HUES48 (cell line): ENCODE measurements around the gene CAPN9.

ENCODE experiments used
- H3K27ac ChIP-seq: one replicate; pipeline ENCODE4 v1.7.0; 2013; ENCODE audit warnings: low read depth, low read length, inconsistent platforms
- H3K27me3 ChIP-seq: 2 replicates; pipeline ENCODE4 v1.6.1; 2013; ENCODE audit warnings: mild to moderate bottlenecking, low read length; ENCODE audit not compliant: control insufficient read depth, insufficient read depth
- H3K36me3 ChIP-seq: 2 replicates; pipeline ENCODE4 v1.6.1; 2013; ENCODE audit warnings: low read length; ENCODE audit not compliant: control insufficient read depth, insufficient read depth
- H3K4me1 ChIP-seq: 2 replicates; pipeline ENCODE4 v1.6.1; 2013; ENCODE audit warnings: mild to moderate bottlenecking, low read length; ENCODE audit not compliant: control insufficient read depth, insufficient read depth
- H3K4me3 ChIP-seq: 2 replicates; pipeline ENCODE4 v1.5.1; 2013; ENCODE audit warnings: mild to moderate bottlenecking, low read depth, low read length
- H3K9ac ChIP-seq: 2 replicates; pipeline ENCODE4 v1.6.1; 2013; ENCODE audit warnings: mild to moderate bottlenecking, low read depth, low read length, moderate library complexity
- H3K9me3 ChIP-seq: 2 replicates; pipeline ENCODE4 v1.6.1; 2013; ENCODE audit warnings: low read length; ENCODE audit not compliant: control insufficient read depth, insufficient read depth

The CAPN9 gene

DNA sequence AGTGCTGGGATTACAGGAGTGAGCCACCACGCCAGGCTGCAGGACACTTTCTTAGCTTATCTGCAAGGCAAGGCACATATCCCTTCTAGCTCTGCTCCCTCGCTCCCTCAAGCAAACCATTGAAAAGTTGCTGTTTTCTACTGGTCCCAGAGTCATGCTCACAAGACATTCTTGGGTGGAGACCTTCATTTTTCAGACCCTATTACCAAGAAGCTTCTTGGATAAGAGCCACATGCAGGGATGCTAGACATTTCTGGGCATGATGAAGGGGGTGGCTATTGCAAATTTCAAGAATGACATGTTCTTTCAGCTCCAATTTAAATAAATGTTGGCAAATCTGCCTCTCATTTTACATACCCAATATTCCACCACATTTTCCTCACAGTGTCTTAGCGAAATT is 33.9 kb downstream of the CAPN9 start:
- H3K4me3 ChIP-seq = no peak overlapping the region
- H3K9ac ChIP-seq = no peak overlapping the region
- H3K27me3 ChIP-seq = peaks cover 70% of the 10 kb centered on the region
- H3K27ac ChIP-seq = no peak overlapping the region
- H3K9me3 ChIP-seq = no peaks in the 10 kb centered on the region
- H3K4me1 ChIP-seq = peaks cover 24% of the 10 kb centered on the region
- H3K36me3 ChIP-seq = no peaks in the 10 kb centered on the region

DNA sequence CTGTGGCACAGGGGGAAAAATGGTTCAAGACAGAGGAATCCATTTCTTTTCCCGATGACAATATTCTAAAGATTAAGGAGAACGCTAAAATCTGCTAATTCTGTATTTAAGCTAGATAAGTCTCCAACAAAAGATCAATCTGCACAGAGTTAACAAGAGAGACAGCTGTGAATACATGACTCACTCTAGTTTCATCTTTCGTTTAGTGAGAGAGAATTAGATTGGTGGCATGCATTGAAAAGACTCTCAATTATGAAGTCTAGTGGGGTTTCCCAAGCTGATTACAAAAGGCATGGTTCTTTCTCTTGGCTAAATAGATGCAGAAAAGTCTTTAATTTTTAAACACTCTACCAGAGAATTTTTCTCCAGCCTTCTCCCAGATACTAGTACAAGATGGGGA is 34.4 kb downstream of the CAPN9 start:
- Histone ChIP-seq H3K4me3 (no peak overlapping the region), H3K4me1 (peaks cover 24% of the 10 kb centered on the region), H3K36me3 (no peaks in the 10 kb centered on the region), H3K9ac (no peak overlapping the region), H3K27ac (no peak overlapping the region), H3K27me3 (peaks cover 75% of the 10 kb centered on the region), H3K9me3 (no peaks in the 10 kb centered on the region)

DNA sequence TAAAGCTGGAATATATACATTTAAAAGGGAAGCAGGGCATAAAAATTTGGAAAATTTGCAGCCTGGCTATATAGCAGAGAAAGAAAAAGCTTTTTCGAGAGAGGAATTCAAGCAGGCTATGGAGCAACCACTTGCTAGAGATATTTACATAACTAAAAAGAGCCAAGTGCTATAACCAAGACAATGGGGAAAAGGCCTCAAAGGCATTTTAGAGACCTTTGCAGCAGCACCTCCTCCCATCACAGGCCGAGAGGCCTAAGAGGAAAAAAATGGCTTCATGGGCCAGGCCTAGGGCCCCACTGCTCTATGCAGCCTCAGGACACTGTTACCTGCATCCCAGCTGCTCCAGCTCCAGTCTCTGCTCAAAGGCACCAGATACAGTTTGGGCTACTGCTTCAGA is 37.0 kb downstream of the CAPN9 start:
- Histone ChIP-seq H3K4me3 (no peak overlapping the region), H3K9me3 (no peaks in the 10 kb centered on the region), H3K36me3 (no peaks in the 10 kb centered on the region), H3K27ac (no peak overlapping the region), H3K4me1 (peaks cover 19% of the 10 kb centered on the region), H3K9ac (no peak overlapping the region), H3K27me3 (peaks cover 95% of the 10 kb centered on the region)

DNA sequence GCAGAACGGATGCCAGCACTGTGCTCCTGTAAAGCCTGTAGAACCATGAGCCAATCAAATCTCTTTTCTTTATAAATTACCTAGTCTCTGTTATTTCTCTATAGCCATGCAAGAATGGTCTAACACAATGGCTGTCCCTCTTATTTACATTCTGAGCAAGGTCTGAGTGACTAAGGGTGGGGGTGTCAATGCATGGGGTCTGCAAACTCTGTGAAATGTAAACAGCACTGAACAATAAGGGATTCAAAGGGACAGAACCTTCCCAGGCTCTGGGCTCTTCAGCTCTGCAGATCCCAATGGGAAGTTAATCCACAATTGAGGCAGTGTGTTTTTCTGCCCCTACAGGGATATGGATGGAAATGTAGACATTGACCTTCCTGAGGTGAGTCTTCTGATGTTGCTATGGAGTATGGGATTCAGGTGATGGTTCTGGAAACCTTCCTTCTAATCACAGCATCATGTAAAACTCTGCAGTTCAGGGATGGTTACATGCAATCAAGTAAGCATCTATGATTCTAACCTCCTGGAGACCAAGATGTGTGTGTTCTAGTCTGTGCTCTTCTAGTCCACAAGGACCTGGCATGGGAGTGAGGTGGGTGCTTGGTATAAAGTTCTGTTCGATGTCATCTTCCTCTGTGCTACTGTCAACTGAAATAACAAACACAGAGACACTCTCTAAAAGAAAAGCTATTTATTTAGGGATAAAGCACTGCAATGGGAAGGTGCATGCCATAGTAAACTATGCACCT is 38.6 kb downstream of the CAPN9 start:
- peak overlapping the region; percentile 68 for H3K27ac ChIP-seq
- H3K9ac ChIP-seq = no peak overlapping the region
- H3K9me3 ChIP-seq = no peaks in the 10 kb centered on the region
- no peak overlapping the region for H3K4me3 ChIP-seq
- H3K27me3 ChIP-seq = peaks cover 96% of the 10 kb centered on the region
- H3K4me1 ChIP-seq = peaks cover 19% of the 10 kb centered on the region
- H3K36me3 ChIP-seq = no peaks in the 10 kb centered on the region

DNA sequence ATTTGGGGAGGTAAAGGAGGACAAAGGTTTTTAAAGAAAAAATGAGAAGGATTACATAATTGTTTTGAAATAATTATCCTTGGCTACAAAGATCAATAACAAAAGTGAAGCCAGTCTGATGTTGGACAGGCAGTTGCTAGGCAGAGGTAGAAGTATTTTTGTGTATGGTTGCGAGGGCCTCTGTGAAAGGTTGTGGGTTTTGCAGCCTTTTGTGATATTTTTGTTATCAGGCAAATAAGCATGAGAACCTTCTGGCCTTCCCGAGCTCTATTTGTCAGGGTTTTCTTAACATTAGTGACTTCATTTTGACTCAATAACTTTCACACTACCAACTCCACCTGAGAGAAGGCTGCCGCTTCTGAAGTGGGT is 39.2 kb downstream of the CAPN9 start:
- H3K27ac ChIP-seq = no peak overlapping the region
- no peaks in the 10 kb centered on the region for H3K9me3 ChIP-seq
- no peaks in the 10 kb centered on the region for H3K36me3 ChIP-seq
- no peak overlapping the region for H3K4me3 ChIP-seq
- no peak overlapping the region for H3K9ac ChIP-seq
- peaks cover 95% of the 10 kb centered on the region for H3K27me3 ChIP-seq
- H3K4me1 ChIP-seq = peaks cover 19% of the 10 kb centered on the region

DNA sequence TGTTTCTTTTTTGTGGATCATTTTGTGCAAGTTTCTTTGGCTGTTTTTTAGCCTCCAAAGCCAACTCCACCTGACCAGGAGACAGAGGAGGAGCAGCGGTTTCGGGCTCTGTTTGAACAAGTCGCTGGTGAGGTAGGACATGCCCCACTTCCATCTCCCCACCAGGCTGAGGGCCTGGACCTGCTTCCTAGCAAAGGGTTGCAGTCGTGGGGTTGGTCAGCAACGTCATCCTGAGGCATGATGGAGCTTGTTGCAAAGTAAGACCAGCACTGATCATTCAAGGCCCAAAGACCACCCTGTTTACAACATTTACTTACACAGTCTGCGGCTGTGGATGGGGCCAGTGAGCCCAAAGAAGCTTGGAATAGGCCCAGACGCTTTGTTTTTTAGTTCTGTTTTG is 40.3 kb downstream of the CAPN9 start:
- H3K4me1 ChIP-seq = peaks cover 19% of the 10 kb centered on the region
- H3K9ac ChIP-seq = no peak overlapping the region
- peaks cover 95% of the 10 kb centered on the region for H3K27me3 ChIP-seq
- no peaks in the 10 kb centered on the region for H3K9me3 ChIP-seq
- no peaks in the 10 kb centered on the region for H3K36me3 ChIP-seq
- no peak overlapping the region for H3K4me3 ChIP-seq
- no peak overlapping the region for H3K27ac ChIP-seq

DNA sequence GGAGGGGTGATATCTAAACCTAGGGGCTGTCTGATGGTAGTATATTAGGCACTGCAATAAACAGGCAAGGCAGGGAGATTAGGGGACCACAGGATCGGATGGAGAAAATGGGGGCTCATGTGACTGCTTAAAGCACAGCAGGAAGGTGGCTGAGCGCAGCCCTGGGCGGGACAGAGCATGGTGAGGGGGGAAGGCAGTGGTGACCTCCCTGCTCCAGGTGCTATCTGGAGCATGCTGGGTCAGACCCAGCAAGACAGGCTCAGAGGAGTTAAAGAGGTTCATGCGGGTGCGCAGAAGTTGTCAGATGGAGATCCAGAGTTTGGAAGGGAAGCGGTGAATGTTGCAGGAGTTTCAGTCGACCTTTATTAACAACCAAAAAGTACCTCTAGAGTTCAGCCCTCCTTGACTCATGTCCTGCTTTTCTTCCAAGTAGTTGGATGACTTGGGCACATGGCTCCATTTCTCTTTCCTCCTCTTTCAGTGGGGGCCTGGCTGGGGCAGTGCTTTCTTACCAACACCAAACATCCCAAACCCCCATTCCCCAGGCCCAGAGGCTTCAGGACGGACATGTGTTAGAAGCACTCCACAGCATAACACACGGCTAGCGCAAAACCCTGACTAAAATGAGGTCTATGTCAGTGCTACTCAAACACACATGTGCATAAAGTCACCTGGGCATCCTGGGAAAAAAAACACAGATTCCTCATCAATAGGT is 41.5 kb downstream of the CAPN9 start:
- Histone ChIP-seq H3K4me1 (peaks cover 12% of the 10 kb centered on the region), H3K9me3 (no peaks in the 10 kb centered on the region), H3K9ac (no peak overlapping the region), H3K27ac (no peak overlapping the region), H3K27me3 (peaks cover 84% of the 10 kb centered on the region), H3K4me3 (no peak overlapping the region), H3K36me3 (no peaks in the 10 kb centered on the region)

DNA sequence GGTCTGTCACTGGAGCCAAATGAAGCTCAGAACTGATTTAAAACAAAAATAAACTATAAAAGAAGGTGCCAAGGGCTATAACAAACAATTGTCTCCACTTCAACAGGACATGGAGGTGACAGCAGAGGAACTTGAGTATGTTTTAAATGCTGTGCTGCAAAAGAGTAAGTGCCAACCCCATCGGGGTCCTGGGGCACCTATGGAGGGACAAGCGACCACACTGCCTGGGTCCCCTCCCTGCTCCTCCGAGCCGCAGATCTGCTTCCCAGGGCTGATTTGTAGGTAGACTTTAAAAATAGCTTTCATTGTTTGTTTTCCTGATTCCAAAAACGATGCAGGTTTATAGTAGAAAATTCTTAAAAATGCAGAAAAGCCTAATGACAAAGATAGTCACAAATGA is 42.8 kb downstream of the CAPN9 start:
- Histone ChIP-seq H3K27me3 (peaks cover 71% of the 10 kb centered on the region), H3K9me3 (no peaks in the 10 kb centered on the region)

DNA sequence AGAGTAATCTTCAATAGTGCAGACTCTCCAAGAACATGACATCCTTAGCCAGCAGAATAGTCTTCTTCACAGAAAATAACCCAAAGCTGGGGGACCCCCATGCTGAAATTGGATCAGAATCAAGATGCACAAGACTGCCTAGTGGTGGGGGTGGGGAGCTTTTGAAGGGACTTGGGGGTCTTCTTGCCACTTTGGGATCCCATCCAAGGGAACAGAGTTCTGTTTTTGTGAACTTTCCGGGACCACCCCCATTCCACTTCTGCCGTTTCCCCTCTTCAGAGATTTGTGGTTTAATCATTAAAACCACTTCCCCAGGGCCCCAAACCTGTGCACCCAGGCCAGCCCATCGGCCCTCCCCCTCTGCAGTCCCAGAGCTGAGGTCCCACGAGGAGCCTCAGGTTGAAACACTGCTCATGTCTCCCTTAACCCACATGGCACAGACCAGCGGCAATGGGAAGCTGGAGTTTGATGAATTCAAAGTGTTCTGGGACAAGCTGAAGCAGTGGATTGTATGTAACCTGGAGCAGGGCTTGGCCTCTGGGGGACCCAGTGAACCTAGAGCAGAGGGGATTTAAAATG is 44.9 kb downstream of the CAPN9 start:
- H3K4me3 ChIP-seq = no peak overlapping the region
- no peaks in the 10 kb centered on the region for H3K9me3 ChIP-seq
- no peak overlapping the region for H3K9ac ChIP-seq
- no peaks in the 10 kb centered on the region for H3K4me1 ChIP-seq
- H3K27ac ChIP-seq = no peak overlapping the region
- no peaks in the 10 kb centered on the region for H3K36me3 ChIP-seq
- peaks cover 56% of the 10 kb centered on the region for H3K27me3 ChIP-seq

More for the DNA sequence above, 42.8 kb downstream of the CAPN9 start:
- Histone ChIP-seq H3K9ac (no peak overlapping the region), H3K36me3 (no peaks in the 10 kb centered on the region), H3K27ac (no peak overlapping the region), H3K4me3 (no peak overlapping the region), H3K4me1 (peaks cover 7% of the 10 kb centered on the region)

DNA sequence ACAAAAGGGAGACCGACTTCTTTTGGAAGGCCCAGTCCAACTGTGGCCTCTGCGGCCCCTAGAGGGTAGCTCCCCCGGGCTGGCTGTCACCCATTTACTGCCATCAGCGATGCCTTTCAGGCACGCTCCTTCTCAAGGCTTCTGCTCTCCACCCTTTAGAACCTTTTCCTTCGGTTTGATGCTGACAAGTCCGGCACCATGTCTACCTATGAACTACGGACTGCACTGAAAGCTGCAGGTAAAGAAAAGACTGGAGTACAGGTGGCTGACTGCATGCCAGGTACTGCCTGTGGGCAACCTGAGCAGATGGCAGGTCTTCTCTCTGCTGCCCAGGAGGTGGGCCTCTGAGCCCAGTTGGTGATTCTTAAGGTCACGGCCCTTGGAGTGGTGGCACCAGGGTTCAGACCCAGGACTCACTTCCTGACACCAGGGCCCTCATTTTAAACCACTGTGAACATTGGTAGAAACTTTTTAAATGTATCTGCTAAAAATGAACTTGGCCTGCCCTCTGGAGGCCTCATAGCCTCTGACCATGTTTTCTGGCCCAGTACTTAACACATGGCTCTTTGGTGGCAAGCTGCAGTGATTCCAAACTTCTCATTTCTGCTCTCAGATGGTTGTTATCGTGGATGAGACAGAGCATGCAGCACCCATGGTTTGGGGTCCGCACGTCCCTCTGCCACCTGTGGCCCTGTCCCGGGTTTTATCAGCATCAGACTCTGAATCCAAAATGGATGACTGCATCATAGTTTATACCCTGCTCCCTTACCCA is 45.7 kb downstream of the CAPN9 start:
- Histone ChIP-seq H3K9ac (no peak overlapping the region), H3K36me3 (no peaks in the 10 kb centered on the region), H3K9me3 (no peaks in the 10 kb centered on the region), H3K4me3 (no peak overlapping the region), H3K4me1 (no peaks in the 10 kb centered on the region), H3K27ac (no peak overlapping the region), H3K27me3 (peaks cover 54% of the 10 kb centered on the region)

DNA sequence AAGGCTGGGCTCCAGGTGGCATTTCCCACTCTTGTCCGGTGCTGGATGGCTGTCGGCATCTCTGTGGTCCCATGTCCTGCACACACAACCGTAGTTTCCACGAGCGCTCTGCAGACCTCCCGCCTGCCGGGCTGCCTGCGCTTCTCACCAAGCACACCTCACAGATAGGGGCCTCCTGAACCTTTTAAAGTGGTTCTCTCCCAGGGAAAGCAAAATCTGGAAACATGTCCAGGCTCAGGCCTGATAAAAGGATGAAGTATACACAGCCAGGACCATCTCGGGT is 46.2 kb downstream of the CAPN9 start:
- Histone ChIP-seq H3K9me3 (no peaks in the 10 kb centered on the region), H3K27me3 (peaks cover 49% of the 10 kb centered on the region), H3K9ac (no peak overlapping the region), H3K36me3 (no peaks in the 10 kb centered on the region), H3K4me3 (no peak overlapping the region), H3K27ac (no peak overlapping the region), H3K4me1 (no peaks in the 10 kb centered on the region)
